Tibial artery (tissue), 4 donors: Measurements from ENCODE around the gene SBF1.

Experiments used
- DNase-seq, 2 donors: peaks; one replicate each; pipeline ENCODE4 v3.0.0-alpha.2; 2019
- H3K27ac ChIP-seq, 2 donors: fragments of 200-600 bp; sonication (generic) in 1 of 2; 1 replicate in 1 of 2; 2 replicates in 1 of 2; pipeline ENCODE4 v1.5.1; 2018 to 2019; ENCODE audit warnings: mild to moderate bottlenecking in 1 of 2
- H3K27me3 ChIP-seq, 2 donors: fragments of 200-600 bp; sonication (generic) in 1 of 2; one replicate each; pipeline versions ENCODE4 v1.5.1 to v1.6.0; 2016 to 2019
- H3K36me3 ChIP-seq, 3 donors: fragments of 200-600 bp; sonication (generic) in 2 of 3; one replicate each; pipeline ENCODE4 v1.5.1; 2016 to 2019; ENCODE audit warnings: mild to moderate bottlenecking in 2 of 3
- H3K4me1 ChIP-seq, 4 donors: fragments of 200-600 bp; sonication (generic) in 2 of 4; 1 replicate in 3 of 4; 2 replicates in 1 of 4; pipeline ENCODE4 v1.5.1; 2016 to 2019
- H3K4me3 ChIP-seq, 2 donors: fragments of 200-600 bp; sonication (generic) in 1 of 2; 1 replicate in 1 of 2; 2 replicates in 1 of 2; pipeline ENCODE4 v1.5.1; 2018 to 2019; ENCODE audit warnings: mild to moderate bottlenecking in 2 of 2
- H3K9me3 ChIP-seq, 3 donors: fragments of 200-600 bp; sonication (generic) in 1 of 3; one replicate each; pipeline ENCODE4 v1.5.1; 2016 to 2019
- intact Hi-C: fragments of 100-400 bp; cut with DNase I; formaldehyde crosslinking; loops from one replicate; pipeline ENCODE4 v1.15.0; 2023; ENCODE audit warnings: low total_unique reads
- TF ChIP-seq, protein P1 (sequence below), 2 experiments: fragments of 200-600 bp in 1 of 2; fragments of 450-650 bp in 1 of 2; IDR thresholded peaks; one replicate each; pipeline ENCODE4 v1.5.1; 2017 to 2019; ENCODE audit warnings: antibody characterized with exemption in 2 of 2, mild to moderate bottlenecking in 1 of 2, moderate library complexity in 1 of 2

The SBF1 gene

GRCh38 chr22:50459496-50460140, 15.2 kb downstream of the SBF1 start:
- TF ChIP-seq, protein P1, sequence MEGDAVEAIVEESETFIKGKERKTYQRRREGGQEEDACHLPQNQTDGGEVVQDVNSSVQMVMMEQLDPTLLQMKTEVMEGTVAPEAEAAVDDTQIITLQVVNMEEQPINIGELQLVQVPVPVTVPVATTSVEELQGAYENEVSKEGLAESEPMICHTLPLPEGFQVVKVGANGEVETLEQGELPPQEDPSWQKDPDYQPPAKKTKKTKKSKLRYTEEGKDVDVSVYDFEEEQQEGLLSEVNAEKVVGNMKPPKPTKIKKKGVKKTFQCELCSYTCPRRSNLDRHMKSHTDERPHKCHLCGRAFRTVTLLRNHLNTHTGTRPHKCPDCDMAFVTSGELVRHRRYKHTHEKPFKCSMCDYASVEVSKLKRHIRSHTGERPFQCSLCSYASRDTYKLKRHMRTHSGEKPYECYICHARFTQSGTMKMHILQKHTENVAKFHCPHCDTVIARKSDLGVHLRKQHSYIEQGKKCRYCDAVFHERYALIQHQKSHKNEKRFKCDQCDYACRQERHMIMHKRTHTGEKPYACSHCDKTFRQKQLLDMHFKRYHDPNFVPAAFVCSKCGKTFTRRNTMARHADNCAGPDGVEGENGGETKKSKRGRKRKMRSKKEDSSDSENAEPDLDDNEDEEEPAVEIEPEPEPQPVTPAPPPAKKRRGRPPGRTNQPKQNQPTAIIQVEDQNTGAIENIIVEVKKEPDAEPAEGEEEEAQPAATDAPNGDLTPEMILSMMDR (IDR thresholded peaks at IDR 0.05), result no peak
- H3K27me3 ChIP-seq, result no peaks in the 10 kb centered on the region
- intact Hi-C loops, result no loop called here
- H3K27ac ChIP-seq, result no peak overlapping the region
- peaks cover 87 to 100% (median 100%) of the 10 kb centered on the region in 3 donors for H3K36me3 ChIP-seq
- no peaks in the 10 kb centered on the region for H3K4me1 ChIP-seq
- H3K4me3 ChIP-seq, result no peak overlapping the region
- DNase-seq, result no peak
- H3K9me3 ChIP-seq, result no peaks in the 10 kb centered on the region

DNA sequence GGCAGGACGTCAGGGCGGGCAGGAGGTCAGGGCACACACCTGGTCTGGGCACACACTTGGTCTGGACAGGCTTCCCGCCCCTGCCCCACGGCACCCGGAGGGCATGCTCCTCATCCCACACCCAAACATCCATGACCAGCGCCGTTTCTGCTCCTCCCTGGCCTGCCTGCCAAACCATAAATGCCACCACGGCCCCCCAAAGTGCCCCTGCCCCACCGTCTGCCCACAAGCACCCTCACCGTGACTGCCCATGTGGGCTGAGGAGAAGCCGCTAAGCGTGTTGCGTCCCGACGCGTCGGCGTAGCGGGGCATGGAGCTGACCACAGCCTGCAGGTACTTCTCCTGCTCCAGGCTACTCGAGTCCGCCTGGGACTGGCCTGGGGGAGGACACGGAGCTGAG, 15.8 kb downstream of the SBF1 start:
- H3K4me1 ChIP-seq, result no peaks in the 10 kb centered on the region
- no peak for DNase-seq
- no peaks in the 10 kb centered on the region for H3K27me3 ChIP-seq
- H3K9me3 ChIP-seq, result no peaks in the 10 kb centered on the region
- TF ChIP-seq, protein P1 (IDR thresholded peaks at IDR 0.05), result no peak
- no peak overlapping the region for H3K27ac ChIP-seq
- H3K4me3 ChIP-seq, result no peak overlapping the region
- intact Hi-C loops, result no loop called here
- peaks cover 87 to 100% (median 100%) of the 10 kb centered on the region in 3 donors for H3K36me3 ChIP-seq

- H3K4me1 ChIP-seq, result no peaks in the 10 kb centered on the region
- H3K27ac ChIP-seq, result no peak overlapping the region
- intact Hi-C loops, result no loop called here
- TF ChIP-seq, protein P1 (IDR thresholded peaks at IDR 0.05), result no peak
- H3K27me3 ChIP-seq, result no peaks in the 10 kb centered on the region
- H3K36me3 ChIP-seq, result peaks cover 69 to 89% (median 86%) of the 10 kb centered on the region in 3 donors
- no peak for DNase-seq
- no peaks in the 10 kb centered on the region for H3K9me3 ChIP-seq
- H3K4me3 ChIP-seq, result no peak overlapping the region
These were observed 18.2 kb downstream of the SBF1 start for GRCh38 chr22:50456466-50457234.

GRCh38 chr22:50456026-50456425, 18.8 kb downstream of the SBF1 start:
- no peaks in the 10 kb centered on the region for H3K9me3 ChIP-seq
- H3K4me3 ChIP-seq, result no peak overlapping the region
- TF ChIP-seq, protein P1 (IDR thresholded peaks at IDR 0.05), result no peak
- H3K4me1 ChIP-seq, result no peaks in the 10 kb centered on the region
- no peak for DNase-seq
- peaks cover 63 to 89% (median 79%) of the 10 kb centered on the region in 3 donors for H3K36me3 ChIP-seq
- no peaks in the 10 kb centered on the region for H3K27me3 ChIP-seq
- intact Hi-C loops, result no loop called here
- H3K27ac ChIP-seq, result no peak overlapping the region

DNA sequence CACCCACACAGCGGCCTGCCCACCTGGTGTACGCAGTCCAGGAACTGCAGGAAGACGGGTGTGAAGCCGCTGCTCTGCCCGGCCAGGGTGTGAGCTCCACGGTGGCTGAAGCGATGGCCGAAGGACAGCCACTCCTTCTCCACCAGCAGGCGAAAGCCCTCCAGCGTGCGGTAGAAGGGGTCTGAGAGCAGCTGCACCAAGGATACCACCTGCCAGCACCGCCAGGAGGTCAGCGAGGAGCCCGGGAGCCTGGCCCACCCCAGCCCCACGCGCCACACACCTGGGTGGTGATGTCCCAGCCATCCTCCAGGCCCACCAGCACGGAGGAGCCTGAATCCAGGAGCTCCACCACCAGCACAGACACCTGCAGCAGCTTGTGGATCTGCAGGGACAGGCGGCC, 19.6 kb downstream of the SBF1 start:
- Histone ChIP-seq H3K36me3 (peaks cover 62 to 89% (median 76%) of the 10 kb centered on the region in 3 donors), H3K27ac (no peak overlapping the region), H3K27me3 (no peaks in the 10 kb centered on the region), H3K4me3 (no peak overlapping the region), H3K9me3 (no peaks in the 10 kb centered on the region), H3K4me1 (no peaks in the 10 kb centered on the region)
- DNase-seq, result no peak
- intact Hi-C loops, result no loop called here
- TF ChIP-seq, protein P1 (IDR thresholded peaks at IDR 0.05), result no peak
